GM19467 (cell line): Measurements from ENCODE around the gene MMGT1.
A peak's percentile ranks its signal among the peaks of the same experiment; 100 is the strongest.

ENCODE experiments used
- ATAC-seq: cut with Tn5 transposase; IDR thresholded peaks from one replicate; pipeline ENCODE4 v1.9.1; 2021; ENCODE audit warnings: mild to moderate bottlenecking, moderate library complexity; ENCODE audit not compliant: unreplicated experiment

Gene MMGT1

DNA sequence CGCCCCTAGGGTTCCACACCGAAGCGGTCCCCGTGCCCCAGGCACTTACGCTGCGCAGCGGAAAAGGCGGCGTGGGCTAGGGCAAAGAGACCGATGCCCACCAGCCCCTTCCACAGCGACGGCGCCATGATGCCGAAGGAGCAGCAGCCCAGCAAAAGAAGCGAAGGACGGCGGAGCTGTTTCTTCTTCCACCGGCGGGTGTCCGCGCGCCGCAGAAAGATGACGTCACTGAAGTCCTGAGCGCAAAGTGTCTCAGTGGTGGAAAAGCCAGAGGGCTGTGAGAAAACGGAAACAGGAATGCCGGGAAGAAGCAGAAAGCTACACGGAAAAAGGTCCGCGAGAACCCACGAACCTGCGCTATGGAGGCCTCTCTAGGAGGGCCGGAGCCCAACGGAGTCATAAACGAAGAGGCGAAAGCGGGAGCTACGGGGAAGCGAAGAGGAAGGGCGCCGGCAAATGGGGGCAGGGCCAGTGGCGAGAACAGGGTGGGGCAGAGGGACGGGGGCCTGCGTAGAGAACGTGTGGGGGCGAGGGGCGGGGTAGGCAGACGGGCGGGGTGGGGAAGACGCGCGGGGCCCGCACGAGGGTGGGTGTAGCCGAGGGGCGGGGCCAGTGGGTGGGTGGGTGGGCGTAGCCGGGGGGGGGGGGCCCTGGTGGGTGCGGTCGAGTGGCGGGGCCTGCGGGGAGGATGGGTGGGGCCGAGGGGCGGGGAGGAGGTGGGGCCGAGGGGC lies at the start of gene MMGT1:
Gene MMGT1 (minus strand): TSS at position 441 of the 731 bp plus-strand sequence. CDS start 313 bp downstream, at position 128.
- ATAC-seq, result peak; percentile 49

DNA sequence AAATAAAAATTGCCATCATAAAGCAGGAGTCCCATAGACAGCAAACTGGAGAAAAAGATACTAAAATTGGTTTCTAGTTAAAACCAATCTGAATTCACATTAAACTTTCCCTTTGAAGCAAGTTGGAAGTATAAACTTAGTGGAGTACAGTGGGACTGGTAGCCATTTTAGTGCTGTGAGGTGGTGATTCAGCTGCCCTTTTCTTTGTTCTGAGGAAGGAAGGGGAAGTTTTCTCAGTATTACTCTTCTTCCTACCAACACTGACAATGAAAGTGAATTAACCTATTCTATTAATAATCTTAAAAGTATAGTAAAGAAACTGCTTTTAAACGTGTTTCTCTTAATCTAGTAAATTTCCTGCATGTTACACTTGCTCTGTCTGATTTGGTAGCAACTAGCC lies 48.1 kb upstream of the MMGT1 start:
- peak; percentile 52 for ATAC-seq

DNA sequence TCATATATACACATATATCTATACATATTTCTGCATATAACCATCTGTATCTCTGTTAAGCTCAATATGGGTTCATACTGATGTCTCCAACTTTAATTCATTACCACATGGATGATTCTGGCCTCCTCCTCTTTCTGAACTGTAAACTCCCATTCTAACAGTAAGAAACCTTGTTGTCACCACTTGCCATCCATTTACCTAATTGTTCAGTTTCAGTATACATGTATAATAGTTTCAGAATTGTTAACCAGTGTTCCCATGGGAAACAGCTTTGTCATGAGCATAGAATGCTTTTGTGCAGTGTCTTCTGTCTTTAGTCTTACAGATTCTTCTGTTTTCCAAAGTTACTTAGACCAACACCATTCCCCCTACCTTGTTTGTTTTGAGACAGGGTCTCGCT lies 47.4 kb upstream of the MMGT1 start:
- ATAC-seq, result peak; percentile 58

DNA sequence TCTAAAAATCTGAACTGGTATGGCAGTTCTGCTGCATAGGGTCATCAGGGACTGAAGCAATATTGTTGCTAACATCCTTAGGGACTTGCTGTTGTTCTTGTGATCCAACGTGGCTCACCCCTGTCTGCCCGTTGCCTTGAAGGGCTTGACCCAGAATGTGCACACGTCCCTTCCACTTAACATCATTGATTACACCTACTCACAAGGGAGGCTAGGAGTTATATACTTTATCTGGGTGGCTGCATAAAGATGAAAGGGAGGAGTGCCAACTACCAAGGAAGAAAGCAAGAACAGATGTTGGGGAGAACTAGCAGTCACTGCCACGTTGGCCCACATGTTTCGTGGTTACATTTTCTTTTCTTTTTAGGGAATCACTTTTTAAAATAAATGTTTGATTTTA lies 45.4 kb upstream of the MMGT1 start:
- no peak for ATAC-seq

DNA sequence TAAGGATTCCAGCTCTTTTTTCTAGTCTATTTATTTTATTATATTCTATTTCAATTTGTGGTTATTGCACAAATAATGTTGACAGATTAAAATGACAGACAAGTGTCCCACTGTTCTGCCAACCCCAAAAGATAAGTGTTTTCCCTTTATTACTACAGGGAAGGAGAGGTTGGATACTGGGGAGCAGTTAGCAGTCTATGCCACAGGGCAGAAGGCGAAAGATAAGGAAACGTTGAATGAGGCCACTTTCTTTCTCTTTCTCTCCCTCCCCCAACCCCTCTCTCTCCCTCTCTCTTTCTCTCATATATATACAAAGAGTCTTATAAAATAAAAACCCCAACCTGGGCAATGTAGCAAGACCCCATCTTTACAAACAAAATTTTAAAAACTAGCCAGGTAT lies 43.1 kb upstream of the MMGT1 start:
- ATAC-seq, result no peak

DNA sequence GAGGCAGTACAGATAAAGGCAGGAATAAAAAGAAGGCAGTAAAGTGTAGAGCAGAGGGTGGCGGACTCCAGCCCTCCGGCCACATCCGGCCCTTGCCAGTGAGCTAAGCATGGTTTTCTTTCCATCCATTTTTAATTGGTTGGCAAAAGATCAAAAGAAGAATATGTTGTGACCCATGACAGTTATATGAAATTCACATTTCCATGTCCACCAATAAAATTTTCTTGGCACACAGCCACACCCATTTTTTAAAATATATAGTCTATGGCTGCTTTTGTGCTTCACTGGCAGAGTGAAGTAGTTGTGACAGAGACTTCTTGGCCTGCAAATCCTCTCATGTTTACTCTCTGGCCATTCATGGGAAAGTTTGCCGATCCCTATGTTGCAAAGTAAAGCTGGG lies 41.2 kb upstream of the MMGT1 start:
- ATAC-seq, result no peak

DNA sequence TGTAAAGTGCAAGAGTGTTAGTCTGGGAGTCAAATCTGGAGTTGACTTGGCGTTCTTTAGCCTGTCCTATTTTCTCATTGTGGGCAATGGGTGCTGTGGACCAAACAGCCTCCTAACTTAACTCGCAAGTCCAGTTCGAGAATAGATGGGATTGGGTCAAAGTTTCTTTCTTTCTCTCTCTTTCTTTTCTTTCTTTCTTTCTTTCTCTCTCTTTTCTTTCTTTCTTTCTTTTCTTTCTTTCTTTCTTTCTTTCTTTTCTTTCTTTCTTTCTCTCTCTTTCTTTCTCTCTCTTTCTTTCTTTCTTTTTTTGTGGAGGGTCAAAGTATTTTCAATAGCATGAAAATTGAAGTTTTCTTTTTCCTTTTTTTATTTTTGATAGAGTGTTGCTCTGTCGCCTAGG lies 14.5 kb upstream of the MMGT1 start:
- no peak for ATAC-seq

DNA sequence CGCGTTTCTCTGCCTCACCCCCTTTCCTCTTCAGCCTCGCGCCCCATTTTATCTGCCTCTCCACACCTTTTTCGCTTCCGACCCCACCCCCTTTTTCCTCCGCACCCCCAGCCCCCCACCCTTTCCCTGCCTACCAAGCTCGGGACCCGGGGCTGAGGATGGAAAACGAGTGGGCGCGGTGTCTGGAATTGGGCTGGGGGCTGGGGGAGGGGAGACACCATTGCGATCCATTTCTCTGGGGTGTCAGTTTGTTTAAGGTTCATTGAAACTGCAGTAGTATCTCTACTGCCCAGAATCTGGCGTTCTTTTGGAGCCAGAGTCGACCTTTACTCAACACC lies 12.2 kb upstream of the MMGT1 start:
- ATAC-seq, result no peak

DNA sequence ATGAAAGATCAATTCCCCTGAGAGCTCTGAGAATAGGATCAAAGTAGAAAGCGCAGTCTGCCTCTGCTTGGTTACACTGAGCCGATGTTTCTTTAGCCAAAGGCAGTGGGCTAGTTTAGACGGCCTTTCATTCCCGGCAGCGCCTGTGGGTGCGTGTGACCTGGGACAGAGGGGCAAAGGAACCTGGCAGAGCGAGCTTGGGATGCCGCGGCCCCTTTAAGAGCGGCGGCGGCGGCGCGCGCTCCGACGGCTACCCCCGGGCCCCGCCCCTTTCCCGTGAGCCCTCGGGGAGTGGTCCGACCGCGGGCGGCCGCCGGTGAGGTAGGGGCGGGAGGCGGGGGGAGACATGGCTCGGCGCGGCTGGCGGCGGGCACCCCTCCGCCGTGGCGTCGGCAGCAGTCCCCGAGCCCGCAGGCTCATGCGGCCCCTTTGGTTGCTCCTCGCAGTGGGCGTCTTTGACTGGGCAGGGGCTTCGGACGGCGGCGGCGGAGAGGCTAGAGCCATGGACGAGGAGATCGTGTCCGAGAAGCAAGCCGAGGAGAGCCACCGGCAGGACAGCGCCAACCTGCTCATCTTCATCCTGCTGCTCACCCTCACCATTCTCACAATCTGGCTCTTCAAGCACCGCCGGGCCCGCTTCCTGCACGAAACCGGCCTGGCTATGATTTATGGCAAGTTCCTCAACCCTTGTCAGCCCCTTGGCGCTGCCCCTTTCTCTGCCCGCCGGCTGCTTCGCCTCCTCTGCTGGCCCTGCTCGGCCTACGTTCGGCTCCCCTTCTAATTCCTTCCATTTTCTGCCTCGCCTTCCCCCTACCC lies 11.6 kb upstream of the MMGT1 start, which contains the start of gene SLC9A6:
Gene SLC9A6 (plus strand): TSS at position 279 of the 816 bp plus-strand sequence. CDS start 224 bp downstream, at position 503.
- ATAC-seq, result peak; percentile 83

DNA sequence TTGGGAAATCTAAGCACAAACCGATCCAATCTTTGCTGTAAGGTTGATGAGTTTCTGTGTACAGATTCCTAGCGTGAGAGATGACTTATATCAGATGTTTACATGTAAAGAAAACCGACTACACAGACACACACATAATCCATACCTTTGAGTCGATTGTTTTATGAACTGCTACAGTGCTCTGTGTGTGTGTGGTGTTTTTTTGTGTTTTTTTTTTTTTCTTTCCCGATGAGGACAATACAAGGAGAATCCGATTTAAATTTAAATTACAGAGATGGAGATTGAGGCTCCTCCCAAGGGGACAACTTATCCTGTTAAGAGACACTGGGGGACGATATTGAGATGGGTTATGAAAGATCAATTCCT lies 11.0 kb upstream of the MMGT1 start:
- peak; percentile 12 for ATAC-seq

DNA sequence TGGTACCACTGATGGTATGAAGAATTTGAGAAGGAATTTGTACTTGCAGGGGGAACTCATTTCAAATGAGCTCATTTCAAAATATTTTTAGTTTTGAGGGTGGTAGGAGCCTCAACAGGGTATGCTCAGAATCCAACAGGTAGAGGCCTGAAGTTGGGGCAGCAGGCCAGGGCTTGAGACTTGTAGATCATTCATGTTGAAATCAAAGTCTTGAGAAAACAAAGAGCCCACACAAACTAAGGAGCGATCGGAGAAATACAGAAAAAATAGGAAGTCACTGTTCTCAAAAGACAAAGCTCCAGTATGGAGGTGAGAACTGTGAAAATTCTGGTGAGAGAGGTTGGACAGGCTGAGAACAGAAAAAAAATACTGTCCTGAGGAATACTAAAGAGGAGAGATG lies 10.5 kb upstream of the MMGT1 start:
- ATAC-seq, result no peak

DNA sequence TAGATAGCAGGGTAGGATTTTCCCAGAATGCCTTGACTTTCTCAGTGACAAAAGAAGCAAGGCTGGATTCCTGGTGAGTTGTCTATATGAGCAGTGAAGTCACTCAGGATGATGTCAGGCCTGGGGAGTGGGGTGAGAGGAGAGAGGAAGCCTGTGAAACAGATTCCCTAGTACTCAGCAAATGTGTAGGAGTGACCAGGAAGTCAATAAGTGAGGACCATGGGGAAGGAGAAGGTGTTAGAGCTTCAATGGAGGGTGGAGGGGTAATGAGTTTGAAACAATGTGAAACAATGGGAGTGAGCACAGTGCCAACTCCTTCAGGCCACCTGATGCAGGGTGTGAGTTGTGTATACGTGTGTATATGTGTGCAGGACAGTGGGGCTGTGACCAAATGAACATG lies 9.1 kb upstream of the MMGT1 start:
- no peak for ATAC-seq

DNA sequence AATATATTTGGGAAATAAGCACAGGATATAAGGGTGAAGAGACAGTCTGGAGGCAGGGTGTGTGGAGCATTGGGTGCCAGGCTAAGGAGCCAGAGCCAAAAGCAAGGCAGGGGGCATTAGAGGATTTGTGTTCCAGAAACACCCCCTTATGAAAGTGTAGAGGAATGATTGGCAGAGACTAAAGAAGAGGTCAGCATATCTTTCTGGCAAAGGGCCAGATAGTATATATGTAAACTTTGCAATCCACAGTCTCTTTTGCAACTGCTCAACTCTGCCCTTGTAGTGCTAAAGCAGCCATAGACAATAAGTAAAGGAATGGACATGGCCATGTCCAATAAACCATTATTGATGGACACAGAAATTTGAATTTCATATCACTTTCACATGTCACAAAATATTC lies 7.9 kb upstream of the MMGT1 start:
- ATAC-seq, result no peak

DNA sequence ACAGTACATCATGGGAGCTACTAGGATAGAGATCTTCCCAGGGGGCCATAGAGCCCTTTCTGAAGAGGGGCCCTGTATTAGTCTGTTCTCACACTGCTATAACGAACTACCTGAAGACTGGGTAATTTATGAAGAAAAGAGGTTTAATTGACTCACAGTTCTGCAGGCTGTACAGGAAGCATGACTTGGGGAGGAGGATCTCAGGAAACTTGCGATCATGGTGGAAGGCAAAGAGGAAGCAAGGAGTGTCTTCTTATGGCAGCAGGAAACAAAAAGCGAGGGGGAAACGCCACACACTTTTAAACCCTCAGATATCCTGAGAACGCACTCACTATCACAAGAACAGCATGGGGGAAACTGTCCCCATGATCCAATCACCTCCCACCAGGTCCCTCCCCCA lies 7.2 kb upstream of the MMGT1 start:
- no peak for ATAC-seq

DNA sequence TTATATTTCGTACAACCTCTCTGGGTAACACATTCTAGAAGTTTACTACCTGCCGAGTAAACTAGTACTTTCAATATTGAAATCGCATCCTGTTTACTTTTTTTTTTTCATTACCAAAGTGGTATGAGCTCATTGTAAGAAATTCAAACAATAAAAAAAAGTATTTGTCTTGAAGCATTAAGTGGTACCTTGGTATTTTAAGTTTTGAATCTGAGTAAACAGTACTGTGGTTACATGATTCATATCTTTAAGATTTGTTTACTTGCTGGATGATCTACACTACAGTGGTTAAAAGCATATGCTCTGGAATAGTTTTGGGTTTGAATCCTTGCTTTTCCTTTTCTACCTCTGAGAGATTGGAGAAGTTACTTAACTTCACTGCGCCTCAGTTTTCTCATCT lies 3.8 kb upstream of the MMGT1 start:
- no peak for ATAC-seq

DNA sequence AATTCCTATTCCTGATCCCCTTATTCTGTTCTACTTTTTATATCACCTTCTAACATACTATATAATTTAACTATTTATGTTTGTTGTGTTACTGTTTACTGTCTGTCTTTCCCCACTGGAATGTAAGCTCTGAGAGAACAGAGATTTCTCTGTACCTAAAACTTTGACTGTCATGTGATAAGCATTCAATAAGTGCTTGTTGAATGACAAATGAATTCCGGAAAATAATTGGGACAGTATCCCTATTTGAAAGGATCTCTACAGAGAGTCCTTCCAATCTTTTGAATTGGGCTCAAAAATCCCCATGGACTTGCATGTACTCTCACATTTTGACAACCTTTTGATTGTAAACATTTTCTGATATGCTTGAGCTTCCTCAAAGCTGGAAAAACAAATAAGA lies 1.6 kb upstream of the MMGT1 start:
- ATAC-seq, result no peak

DNA sequence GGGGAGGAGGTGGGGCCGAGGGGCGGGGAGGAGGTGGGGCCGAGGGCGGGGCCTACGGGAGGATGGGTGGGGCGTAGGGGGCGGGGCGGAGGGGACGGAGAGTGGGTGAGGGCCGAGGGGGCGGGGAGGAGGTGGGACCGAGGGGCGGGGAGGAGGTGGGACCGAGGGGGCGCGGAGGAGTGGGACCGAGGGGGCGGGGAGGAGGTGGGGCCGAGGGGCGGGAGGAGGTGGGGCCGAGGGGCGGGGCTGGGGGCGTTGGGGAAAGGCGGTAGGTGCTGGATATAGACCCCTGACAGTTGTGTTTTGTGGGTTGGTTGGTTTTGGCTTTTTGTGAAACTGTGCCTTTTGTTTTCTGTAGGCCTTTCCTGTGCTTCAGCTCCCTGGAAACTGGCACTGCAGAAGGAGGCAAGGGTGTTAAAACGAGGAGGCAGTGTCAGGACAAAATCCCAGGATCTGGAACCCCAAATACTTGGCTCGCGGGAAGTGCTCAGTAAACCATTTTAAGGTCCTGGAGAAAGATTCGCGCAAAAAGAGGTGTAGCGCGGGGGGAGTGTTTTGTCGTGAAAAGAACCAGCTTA lies 580 bp upstream of the MMGT1 start:
- no peak for ATAC-seq

DNA sequence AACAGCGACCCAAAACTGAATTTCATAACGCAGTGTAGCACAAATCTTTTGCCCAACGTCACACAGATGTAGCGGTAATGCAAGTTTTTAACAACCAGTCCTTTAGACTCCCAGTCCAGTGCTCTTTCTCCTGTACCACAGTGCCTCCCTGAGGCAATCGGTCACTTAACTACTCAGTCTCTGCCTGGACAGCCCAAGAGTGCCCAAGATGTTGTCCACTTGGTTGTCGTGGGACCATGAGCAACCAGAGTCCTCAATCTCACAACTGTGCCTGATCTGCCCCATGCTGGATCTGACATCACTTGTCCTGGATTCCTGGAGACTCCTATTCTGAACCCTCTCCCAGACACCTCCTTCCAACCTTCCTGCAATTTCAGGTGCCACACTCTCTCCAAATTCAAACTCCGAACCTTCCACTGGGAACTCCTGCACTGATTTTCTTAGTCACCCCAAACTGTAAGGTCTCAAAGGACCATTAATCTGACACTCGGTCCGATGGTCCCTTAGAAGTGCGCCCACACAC lies 702 bp downstream of the MMGT1 start:
- no peak for ATAC-seq

DNA sequence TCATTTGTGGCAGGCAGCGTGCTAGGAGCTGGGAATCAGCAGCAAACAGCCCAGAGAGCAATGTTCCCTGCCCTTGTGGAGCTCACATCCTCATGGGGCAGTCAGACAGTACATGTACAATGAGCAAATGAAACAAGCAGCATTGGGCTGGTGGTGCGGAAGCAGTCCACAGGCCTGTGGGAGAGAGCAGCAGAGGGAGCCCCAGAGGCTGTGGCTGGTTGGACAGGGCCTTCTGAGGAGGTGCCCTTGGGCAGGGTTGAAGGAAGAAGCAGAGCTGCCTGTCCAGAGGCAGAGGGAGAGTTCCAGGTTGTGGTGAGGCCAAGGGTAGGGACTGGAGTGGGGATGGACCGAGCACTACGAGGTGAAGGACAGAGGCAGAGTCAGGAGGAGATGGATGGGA lies 22.5 kb downstream of the MMGT1 start:
- ATAC-seq, result no peak

DNA sequence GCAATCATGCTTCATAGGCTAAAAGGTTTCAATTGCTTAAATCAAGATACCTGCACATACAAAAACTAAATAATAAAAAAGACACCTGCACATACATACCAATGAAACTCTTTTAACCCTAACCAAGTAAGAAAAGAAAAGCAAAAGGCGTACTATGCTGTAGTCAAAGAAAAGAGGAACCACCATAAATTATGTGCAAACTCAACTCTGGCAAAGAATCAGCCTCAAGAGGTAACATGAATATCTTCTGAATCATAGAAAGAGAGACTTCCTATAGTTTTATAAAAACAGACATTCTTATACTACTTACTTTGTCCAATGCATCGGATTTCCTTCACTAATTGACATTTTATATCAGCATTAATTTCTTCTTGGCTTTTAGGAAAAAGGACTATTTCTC lies 29.3 kb downstream of the MMGT1 start:
- no peak for ATAC-seq

DNA sequence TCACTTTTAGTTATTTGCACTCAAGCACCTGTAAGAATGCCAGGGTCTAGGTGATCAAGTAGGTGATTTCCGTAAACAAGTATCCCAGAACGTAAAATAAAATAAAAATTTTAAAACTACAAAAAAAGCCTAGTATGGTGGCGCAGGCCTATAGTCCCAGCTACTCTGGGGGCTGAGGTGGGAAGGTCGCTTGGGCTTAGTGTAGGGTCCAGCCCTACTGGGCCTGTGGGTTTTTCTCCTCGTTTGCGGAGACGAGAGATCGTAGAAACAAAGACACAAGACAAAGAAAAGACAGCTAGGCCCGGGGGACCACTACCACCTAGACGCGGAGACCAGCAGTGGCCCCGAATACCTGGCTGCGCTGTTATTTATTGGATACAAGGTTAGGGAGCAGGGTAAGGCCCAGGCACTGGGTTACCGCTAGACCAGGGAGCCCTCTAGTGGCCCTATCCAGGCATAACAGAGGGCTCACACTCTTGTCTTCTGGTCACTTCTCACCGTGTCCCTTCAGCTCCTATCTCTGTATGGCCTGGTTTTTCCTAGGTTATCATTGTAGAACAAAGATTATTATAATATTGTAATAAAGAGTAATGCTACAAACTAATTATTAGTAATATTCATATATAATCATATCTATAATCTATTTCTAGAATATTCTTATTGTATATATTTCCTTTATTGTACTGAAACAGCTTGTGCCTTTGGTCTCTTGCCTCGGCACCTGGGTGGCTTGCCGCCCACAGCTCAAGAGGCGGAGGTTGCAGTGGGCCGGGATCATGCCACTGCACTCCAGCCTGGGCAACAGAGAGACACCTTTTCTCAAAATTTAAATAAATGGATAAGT lies 41.9 kb downstream of the MMGT1 start:
- ATAC-seq, result peak; percentile 48
